DND-41 (cell line): ENCODE results near the gene ARHGEF17.

Experiments used
- EZH2 ChIP-seq: IDR thresholded peaks from 3 replicates; pipeline ENCODE4 v1.6.1; 2012; ENCODE audit warnings: borderline replicate concordance, low read depth, mild to moderate bottlenecking, moderate library complexity, low read length, inconsistent platforms; ENCODE audit not compliant: severe bottlenecking
- TF ChIP-seq, protein P1 (sequence below): IDR thresholded peaks from 2 replicates; pipeline ENCODE4 v1.5.1; 2012; ENCODE audit warnings: borderline replicate concordance, low read length, moderate library complexity, mild to moderate bottlenecking; ENCODE audit not compliant: poor library complexity, severe bottlenecking; ENCODE audit errors: extremely low read depth

GRCh38 chr11:73263640-73264039 lies 44.4 kb upstream of the ARHGEF17 start:
- TF ChIP-seq, protein P1, sequence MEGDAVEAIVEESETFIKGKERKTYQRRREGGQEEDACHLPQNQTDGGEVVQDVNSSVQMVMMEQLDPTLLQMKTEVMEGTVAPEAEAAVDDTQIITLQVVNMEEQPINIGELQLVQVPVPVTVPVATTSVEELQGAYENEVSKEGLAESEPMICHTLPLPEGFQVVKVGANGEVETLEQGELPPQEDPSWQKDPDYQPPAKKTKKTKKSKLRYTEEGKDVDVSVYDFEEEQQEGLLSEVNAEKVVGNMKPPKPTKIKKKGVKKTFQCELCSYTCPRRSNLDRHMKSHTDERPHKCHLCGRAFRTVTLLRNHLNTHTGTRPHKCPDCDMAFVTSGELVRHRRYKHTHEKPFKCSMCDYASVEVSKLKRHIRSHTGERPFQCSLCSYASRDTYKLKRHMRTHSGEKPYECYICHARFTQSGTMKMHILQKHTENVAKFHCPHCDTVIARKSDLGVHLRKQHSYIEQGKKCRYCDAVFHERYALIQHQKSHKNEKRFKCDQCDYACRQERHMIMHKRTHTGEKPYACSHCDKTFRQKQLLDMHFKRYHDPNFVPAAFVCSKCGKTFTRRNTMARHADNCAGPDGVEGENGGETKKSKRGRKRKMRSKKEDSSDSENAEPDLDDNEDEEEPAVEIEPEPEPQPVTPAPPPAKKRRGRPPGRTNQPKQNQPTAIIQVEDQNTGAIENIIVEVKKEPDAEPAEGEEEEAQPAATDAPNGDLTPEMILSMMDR, result no peak
- no peak for TF ChIP-seq EZH2
